GM21786 (cell line): ENCODE measurements around the gene MICB.
"Not testable (repeated sequence)": the region's sequence is repeated elsewhere in the genome, so short reads cannot be mapped to it uniquely, and the experiment has no call there.

Experiments
- ATAC-seq: cut with Tn5 transposase; IDR thresholded peaks from one replicate; pipeline ENCODE4 v1.9.1; 2021; ENCODE audit not compliant: unreplicated experiment

Gene MICB

DNA sequence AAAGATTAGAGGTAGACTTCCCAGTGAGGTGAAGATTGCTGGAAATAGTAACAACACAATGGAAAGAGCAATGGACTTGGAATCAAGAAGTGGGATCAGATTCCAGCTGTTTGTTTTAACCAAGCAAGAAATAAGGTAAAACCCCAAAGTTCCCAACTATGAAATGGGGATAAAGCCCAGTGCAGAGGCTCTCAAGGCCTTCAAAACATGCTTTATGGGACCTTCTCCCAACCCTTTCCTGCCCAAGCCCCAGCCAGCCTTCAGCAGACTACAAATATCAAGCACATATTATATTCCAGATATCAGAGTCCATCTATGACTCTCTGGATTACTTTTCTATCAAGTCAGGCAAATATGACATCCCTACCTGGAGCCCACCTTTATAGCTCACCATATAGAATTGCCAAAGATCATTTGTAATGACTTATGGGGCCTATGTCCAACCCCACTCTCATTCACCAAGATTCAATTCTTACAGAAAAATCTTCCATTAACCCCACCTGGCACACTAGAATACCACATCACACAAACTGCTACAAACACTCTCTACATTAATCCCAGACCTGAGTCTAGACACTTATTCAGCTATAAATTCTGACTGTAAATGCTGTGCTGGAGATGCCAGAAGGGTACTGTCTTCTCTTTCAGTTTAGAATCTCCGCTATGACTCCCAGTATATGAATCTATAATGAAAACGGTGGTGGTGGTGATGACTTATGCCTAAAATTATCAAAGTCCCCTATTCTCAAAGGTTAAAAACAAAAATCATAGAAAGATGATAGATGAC lies 37.8 kb downstream of the MICB start:
- ATAC-seq, result no peak

GRCh38 chr6:31538805-31539400 lies 41.0 kb downstream of the MICB start:
- ATAC-seq, result no peak

GRCh38 chr6:31540640-31541039 lies 42.7 kb downstream of the MICB start:
- ATAC-seq, result no peak

DNA sequence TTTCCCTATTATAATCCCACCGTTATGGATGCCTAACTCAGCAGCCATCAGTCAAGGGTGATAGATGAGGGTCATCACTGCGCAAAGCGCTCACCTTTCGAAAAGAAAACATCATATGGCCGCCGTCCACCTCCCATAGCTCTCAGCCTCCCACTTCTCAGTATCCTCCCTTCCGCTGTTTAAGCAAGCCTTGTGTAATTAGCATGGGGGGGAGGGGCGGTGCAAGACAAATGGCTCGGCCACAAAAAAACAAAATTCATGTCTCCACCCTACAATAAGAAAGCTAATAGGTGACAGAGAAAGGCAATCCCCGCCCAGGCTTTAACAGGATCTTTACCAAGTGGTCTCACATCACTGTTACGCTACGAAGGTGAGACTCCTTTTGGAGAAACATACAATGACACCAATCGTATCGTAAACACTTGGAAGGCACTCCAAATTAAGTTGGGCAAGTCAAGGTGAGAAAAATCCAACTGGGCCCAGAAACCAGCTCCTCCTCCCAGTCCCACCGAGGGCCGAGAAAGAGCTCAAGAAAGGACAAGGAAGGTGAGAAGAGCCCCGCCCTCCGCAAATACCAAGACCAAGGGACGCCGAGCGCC lies 43.2 kb downstream of the MICB start:
- ATAC-seq, result no peak

DNA sequence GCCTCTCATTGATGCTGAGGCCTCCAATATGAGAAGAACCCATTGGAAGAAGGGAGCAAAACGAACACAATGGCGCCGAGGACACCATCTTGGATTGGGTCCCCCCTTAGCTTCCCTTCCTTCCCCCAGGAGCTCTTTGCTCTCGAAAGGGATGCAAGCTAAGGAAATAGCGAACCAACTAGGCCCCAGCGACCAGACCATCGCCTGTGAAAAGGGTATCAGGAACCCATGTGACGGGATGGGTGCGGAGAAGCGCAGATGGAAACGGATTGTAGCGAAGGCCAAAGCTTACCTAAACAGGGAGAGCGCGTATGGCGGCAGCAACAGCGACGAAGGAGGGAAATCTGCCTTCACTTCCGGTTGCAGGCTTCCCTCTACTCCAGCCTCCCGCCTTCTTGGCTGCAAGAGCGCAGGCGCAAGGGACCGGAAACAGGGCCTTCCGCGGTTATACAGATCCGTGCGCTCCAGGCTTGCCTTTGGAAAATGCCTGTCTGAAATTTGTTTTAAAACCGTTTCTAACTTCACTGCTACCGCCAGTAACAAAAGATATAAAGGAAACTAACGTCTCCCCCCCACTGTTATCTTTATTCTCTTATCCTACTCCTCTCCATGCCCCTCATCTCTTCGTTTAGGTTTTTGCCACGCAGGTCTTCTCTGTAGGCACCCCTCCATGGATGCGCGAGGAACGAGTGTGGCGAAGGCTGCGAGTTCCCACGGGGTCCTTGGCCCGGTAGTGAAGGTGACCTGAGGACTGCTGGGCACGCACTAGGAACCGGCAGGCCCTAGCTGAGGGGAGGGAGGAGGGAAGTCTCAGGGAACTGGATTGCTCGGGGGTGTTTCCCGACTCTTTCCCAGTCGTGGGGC lies 43.9 kb downstream of the MICB start, which contains the start of gene DDX39B:
DDX39B (minus strand) TSS at position 346 of the 864 bp plus-strand sequence. CDS start 1,471 bp downstream, outside the sequence.
- ATAC-seq, result peak; percentile 56

DNA sequence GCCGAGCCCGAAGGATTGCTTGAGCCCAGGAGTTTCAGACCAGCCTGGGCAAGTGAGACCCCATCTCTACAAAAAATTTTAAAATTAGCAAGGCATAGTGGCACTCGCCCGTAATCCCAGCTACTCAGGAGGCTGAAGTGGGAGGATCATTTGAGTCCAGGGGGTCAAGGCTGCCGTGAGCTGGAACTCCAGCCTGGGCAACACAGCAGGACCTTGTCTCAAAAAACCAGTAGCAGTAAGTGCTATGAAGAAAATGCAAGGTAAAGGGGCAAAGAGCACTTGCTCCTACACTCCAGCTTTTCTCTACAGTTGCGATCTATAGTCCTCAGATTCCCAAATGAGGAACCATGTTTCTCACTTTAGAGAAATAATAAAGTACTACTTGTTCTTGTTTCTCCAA lies 45.7 kb downstream of the MICB start:
- ATAC-seq, result no peak

DNA sequence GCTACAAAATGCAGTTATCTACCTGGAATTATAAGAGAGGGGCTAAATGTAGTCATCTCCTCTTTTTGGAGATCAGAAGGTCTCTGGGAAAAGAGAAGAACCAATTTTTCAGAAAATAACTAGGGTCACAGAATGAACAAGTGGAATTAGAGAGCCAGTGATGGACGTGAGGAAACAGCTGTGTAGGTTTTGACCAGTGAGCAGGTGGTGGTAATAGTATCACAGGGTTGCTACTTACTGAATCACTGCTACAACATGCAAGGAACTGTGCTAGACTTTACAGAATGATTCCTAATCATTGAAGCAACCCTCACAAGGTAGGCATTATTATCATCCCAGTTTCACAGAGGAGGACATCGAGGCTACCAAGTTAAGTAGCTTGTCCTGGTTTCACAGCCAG lies 46.7 kb downstream of the MICB start:
- no peak for ATAC-seq

DNA sequence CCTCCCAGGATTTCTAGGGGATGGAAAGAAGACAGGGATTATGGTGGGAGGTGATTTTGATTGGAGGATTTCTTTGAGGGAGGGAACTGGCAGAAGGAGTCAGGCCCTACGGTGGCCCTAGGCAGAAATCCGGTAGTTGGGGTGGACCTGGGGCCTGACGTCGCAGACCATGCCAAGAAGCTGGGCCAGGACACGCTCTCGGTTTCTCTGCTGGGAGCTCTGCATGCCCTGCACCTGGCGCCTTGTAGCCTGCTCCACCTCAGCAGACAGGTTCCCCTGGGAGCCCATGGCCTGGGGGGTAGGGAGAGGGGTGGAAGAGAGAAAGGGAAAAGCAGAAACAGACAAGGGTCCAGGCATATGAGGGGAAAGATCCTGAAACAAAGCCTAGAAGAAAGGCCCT lies 47.3 kb downstream of the MICB start:
- ATAC-seq, result no peak

GRCh38 chr6:31546339-31546957 lies 48.5 kb downstream of the MICB start, which contains the start of gene ATP6V1G2:
TSS of gene ATP6V1G2 (minus strand) at chr6:31546608. CDS start at chr6:31546559, 49 bp downstream.
- ATAC-seq, result peak; percentile 46

DNA sequence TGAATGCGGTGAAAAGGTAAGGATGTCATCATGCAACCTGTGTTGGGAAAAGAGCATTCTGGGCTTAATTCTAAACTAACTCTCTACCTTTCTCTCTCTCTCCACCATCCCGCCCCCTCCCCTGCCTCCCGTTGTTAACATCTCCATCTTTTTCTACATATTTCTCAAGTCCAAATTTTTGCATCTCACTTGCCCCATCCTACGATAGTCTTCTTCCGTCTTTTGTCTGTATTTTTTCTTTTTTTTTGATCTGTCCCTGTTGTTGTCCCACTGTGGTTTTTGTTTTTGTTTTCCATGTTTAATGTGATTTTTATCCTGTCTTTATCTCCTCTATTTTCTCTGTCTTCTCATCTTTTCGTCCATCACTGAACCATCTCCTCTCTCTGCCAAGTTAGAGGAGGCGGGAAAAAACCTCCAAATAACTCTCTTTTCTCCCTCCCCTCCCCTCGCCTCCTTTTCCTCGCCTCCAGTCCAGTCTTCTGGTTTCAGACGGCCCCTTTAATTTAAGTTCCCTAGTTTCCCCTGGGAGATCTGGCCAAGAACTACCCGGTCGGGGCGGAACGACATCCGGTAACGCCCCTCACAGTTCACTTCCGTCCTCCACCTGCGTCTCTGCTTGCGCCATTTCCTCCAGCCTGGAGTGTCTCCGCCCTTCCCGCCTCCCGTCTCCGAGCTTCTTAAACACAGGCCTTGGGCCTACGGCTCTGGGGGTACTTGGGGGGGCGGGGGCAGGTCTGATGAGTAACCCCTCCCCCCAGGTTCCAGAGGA lies 49.2 kb downstream of the MICB start, which contains the start of gene NFKBIL1:
NFKBIL1 (plus strand) TSS at position 651 of the 769 bp plus-strand sequence; CDS start at position 738, 87 bp downstream.
- peak; percentile 66 for ATAC-seq

DNA sequence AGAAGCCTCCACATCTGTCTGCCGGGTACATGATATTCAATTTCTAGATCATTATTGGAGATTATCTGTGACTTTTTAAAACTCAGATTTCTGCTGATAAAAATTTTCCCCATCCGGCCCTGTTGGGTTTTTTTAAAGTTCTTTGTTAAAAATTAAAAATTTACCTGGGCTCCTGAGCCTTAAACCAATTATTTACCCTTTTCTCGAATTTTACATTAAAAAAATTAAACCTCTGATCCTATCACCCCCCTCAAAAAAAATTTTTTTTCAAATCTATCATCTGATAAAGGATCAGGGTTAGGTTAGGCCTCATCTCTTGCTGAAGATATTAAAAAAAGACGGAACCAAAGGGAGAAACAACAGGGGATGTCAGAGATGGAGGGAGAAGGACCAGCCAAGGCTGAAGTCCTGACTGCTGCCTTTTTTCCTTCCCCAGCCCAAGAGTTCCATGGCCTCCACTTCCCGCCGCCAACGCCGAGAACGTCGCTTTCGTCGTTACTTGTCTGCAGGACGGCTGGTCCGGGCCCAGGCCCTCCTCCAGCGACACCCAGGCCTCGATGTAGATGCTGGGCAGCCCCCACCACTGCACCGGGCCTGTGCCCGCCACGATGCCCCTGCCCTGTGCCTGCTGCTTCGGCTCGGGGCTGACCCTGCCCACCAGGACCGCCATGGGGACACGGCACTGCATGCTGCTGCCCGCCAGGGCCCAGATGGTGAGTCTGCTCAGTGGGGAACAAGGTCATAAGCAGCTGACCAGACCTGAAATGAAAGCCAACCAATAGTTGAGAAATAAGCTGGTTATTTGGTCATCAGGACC lies 50.0 kb downstream of the MICB start:
- ATAC-seq, result no peak

GRCh38 chr6:31548544-31548873 lies 50.6 kb downstream of the MICB start:
- no peak for ATAC-seq

DNA sequence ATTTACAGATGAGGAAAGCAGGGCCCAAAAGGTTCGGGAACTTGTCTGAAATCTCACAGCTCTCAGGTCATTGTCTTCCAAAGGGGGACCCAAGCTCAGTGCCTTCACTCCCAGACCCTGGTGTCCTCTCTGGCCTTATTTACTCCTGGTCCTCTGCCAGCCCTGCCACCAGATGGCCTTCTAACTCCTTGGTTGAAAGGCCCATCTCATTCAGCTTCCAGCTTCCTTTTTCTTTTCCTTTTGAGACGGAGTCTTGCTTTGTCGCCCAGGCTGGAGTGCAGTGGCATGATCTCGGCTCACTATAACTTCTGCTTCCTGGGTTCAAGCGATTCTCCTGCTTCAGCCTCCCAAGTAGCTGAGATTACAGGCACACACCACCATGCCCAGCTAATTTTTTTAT lies 53.4 kb downstream of the MICB start:
- not testable (repeated sequence) for ATAC-seq

DNA sequence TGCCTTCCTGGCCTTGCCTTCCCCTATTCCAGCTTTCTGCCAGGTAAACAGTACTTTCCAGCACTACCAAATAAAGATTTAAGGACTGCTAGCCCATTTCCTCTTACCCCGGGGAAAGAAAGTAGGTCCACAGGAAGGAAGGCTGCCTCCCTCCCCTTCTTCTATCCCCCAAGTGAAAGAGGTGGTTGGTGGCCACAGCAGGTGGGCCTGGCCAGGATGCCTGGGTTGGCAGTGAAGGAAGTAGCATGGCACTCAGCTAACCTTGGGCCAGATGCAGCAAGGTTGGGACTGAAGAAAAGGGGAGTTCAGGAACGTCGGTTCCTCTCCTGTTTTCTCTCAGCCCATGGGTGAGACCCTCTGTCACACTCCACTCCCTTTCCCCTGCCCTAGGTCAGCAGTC lies 58.4 kb downstream of the MICB start:
- no peak for ATAC-seq

- ATAC-seq, result no peak
Measured at GRCh38 chr6:31557443-31558317, 59.7 kb downstream of the MICB start.

- no peak for ATAC-seq
Measured at GRCh38 chr6:31558318-31558625, 60.3 kb downstream of the MICB start.

GRCh38 chr6:31558631-31559500 lies 60.9 kb downstream of the MICB start:
- no peak for ATAC-seq
